Glomerular endothelial cell (primary cell): Measurements from ENCODE around the gene MYH10. TPM values are rescaled to one million over a fixed set of nuclear protein-coding genes. Genes with fewer than 3 reads are reported as not detected.

Experiments
- DNase-seq: peaks from one replicate; pipeline ENCODE4 v3.0.0-alpha.2; 2011; ENCODE audit warnings: low read depth, low spot score; ENCODE audit errors: extremely low read depth
- total RNA-seq: library from RNA; depleted of rRNA; stranded (reverse); fragments of >200 nt; gene quantifications from 2 replicates; pipeline ENCODE4 v1.2.3, GENCODE V29; 2015

MYH10 gene
- total RNA-seq, 1 donor from 2014 or later: 137 TPM

GRCh38 chr17:8500609-8501008, 129.9 kb downstream of the MYH10 start:
- DNase-seq: no peak

GRCh38 chr17:8499614-8500013, 130.9 kb downstream of the MYH10 start:
- DNase-seq: no peak

- DNase-seq: no peak
Measured at GRCh38 chr17:8499171-8499570, 131.4 kb downstream of the MYH10 start.

GRCh38 chr17:8496081-8496480, 134.4 kb downstream of the MYH10 start:
- DNase-seq: no peak

- DNase-seq: no peak
Measured at GRCh38 chr17:8494506-8495111, 135.9 kb downstream of the MYH10 start.

GRCh38 chr17:8494021-8494420, 136.5 kb downstream of the MYH10 start:
- DNase-seq: no peak

- DNase-seq: no peak
Measured at GRCh38 chr17:8492121-8492520, 138.4 kb downstream of the MYH10 start.

- no peak for DNase-seq
Measured at GRCh38 chr17:8490256-8491023, 140.1 kb downstream of the MYH10 start.

GRCh38 chr17:8489841-8490240, 140.7 kb downstream of the MYH10 start:
- DNase-seq: no peak

GRCh38 chr17:8488901-8489300, 141.6 kb downstream of the MYH10 start:
- peak; percentile 16 for DNase-seq

GRCh38 chr17:8488491-8488890, 142.0 kb downstream of the MYH10 start:
- DNase-seq: no peak

- no peak for DNase-seq
Measured at GRCh38 chr17:8487743-8488142, 142.8 kb downstream of the MYH10 start.

- no peak for DNase-seq
Measured at GRCh38 chr17:8487130-8487645, 143.3 kb downstream of the MYH10 start.

- DNase-seq: no peak
Measured at GRCh38 chr17:8485491-8485890, 145.0 kb downstream of the MYH10 start.

GRCh38 chr17:8484465-8484864, 146.1 kb downstream of the MYH10 start:
- DNase-seq: no peak

GRCh38 chr17:8482546-8482945, 148.0 kb downstream of the MYH10 start:
- DNase-seq: no peak

- DNase-seq: no peak
Measured at GRCh38 chr17:8481703-8482102, 148.8 kb downstream of the MYH10 start.

GRCh38 chr17:8481089-8481488, 149.4 kb downstream of the MYH10 start:
- DNase-seq: no peak

GRCh38 chr17:8480011-8480976, 150.2 kb downstream of the MYH10 start:
- no peak for DNase-seq

- DNase-seq: no peak
Measured at GRCh38 chr17:8479431-8479947, 151.0 kb downstream of the MYH10 start.
